ENCODE measurements around the gene IFNL2. TPM values are rescaled to one million over a fixed set of nuclear protein-coding genes. Genes with fewer than 3 reads are reported as not detected.

Gene IFNL2
- total and polyA plus RNA-seq, 2 donors (not counting 1 experiment from before 2014, with no cell fraction given): not detected

GRCh38 chr19:39296906-39297305 is 28.7 kb downstream of the IFNL2 start:
- Histone ChIP-seq H3K9me3 (ENCODE audit: control insufficient read depth, insufficient read depth, low read depth, low read length) (no peaks in the 10 kb centered on the region), H3K36me3 (ENCODE audit: control insufficient read depth, insufficient read depth, low read length) (no peaks in the 10 kb centered on the region), H3K9ac (ENCODE audit: insufficient read depth, low read length) (no peak overlapping the region), H3K4me1 (ENCODE audit: control insufficient read depth, extremely low read depth, insufficient read depth, low read length) (no peaks in the 10 kb centered on the region), H3K79me2 (ENCODE audit: control insufficient read depth, insufficient read depth, low read length) (no peaks in the 10 kb centered on the region), H3K27me3 (ENCODE audit: control insufficient read depth, insufficient read depth, low read length) (no peaks in the 10 kb centered on the region), H2AFZ (ENCODE audit: low read length) (no peak overlapping the region), H4K20me1 (ENCODE audit: control insufficient read depth, extremely low read depth, insufficient read depth, low read length) (no peaks in the 10 kb centered on the region), H3K27ac (ENCODE audit: insufficient read depth, low read length) (no peak overlapping the region), H3K4me3 (replicated peaks in 1 of 4; ENCODE audit: control extremely low read depth in 1 of 4, insufficient read depth in 1 of 4, low read depth in 3 of 4, low read length in 4 of 4) (no peak overlapping the region), H3K4me2 (ENCODE audit: extremely low read depth, insufficient read depth, low read length) (no peak overlapping the region)
- TF ChIP-seq CTCF (conservative IDR thresholded peaks at IDR 0.05 in 1 of 2, IDR thresholded peaks at IDR 0.05 in 1 of 2; ENCODE audit: low read depth in 1 of 2, low read length in 2 of 2) (no peak), EZH2 (IDR thresholded peaks at IDR 0.05; ENCODE audit: low read length, missing control alignments) (no peak)
- DNase-seq (ENCODE audit: low read depth in 2 of 2): no peak

GRCh38 chr19:39297931-39298634 is 29.9 kb downstream of the IFNL2 start:
- no peak for DNase-seq (ENCODE audit: low read depth in 2 of 2)
- no peaks in the 10 kb centered on the region for H3K9me3 ChIP-seq (ENCODE audit: control insufficient read depth, insufficient read depth, low read depth, low read length)
- no peaks in the 10 kb centered on the region for H3K79me2 ChIP-seq (ENCODE audit: control insufficient read depth, insufficient read depth, low read length)
- no peak for TF ChIP-seq CTCF (conservative IDR thresholded peaks at IDR 0.05 in 1 of 2, IDR thresholded peaks at IDR 0.05 in 1 of 2; ENCODE audit: low read depth in 1 of 2, low read length in 2 of 2)
- no peak for TF ChIP-seq EZH2 (IDR thresholded peaks at IDR 0.05; ENCODE audit: low read length, missing control alignments)
- no peak overlapping the region for H3K4me3 ChIP-seq (replicated peaks in 1 of 4; ENCODE audit: control extremely low read depth in 1 of 4, insufficient read depth in 1 of 4, low read depth in 3 of 4, low read length in 4 of 4)
- no peak overlapping the region for H3K4me2 ChIP-seq (ENCODE audit: extremely low read depth, insufficient read depth, low read length)
- H3K36me3 ChIP-seq (ENCODE audit: control insufficient read depth, insufficient read depth, low read length): no peaks in the 10 kb centered on the region
- no peak overlapping the region for H2AFZ ChIP-seq (ENCODE audit: low read length)
- H4K20me1 ChIP-seq (ENCODE audit: control insufficient read depth, extremely low read depth, insufficient read depth, low read length): no peaks in the 10 kb centered on the region
- H3K27me3 ChIP-seq (ENCODE audit: control insufficient read depth, insufficient read depth, low read length): no peaks in the 10 kb centered on the region
- H3K27ac ChIP-seq (ENCODE audit: insufficient read depth, low read length): no peak overlapping the region
- H3K9ac ChIP-seq (ENCODE audit: insufficient read depth, low read length): no peak overlapping the region
- H3K4me1 ChIP-seq (ENCODE audit: control insufficient read depth, extremely low read depth, insufficient read depth, low read length): no peaks in the 10 kb centered on the region

GRCh38 chr19:39299404-39299803 is 31.2 kb downstream of the IFNL2 start:
- no peaks in the 10 kb centered on the region for H3K79me2 ChIP-seq (ENCODE audit: control insufficient read depth, insufficient read depth, low read length)
- H3K36me3 ChIP-seq (ENCODE audit: control insufficient read depth, insufficient read depth, low read length): no peaks in the 10 kb centered on the region
- peaks cover 3% of the 10 kb centered on the region for H3K27me3 ChIP-seq (ENCODE audit: control insufficient read depth, insufficient read depth, low read length)
- no peak overlapping the region for H3K27ac ChIP-seq (ENCODE audit: insufficient read depth, low read length)
- no peak for DNase-seq (ENCODE audit: low read depth in 2 of 2)
- no peak overlapping the region for H2AFZ ChIP-seq (ENCODE audit: low read length)
- no peak for TF ChIP-seq EZH2 (IDR thresholded peaks at IDR 0.05; ENCODE audit: low read length, missing control alignments)
- no peak for TF ChIP-seq CTCF (conservative IDR thresholded peaks at IDR 0.05 in 1 of 2, IDR thresholded peaks at IDR 0.05 in 1 of 2; ENCODE audit: low read depth in 1 of 2, low read length in 2 of 2)
- H4K20me1 ChIP-seq (ENCODE audit: control insufficient read depth, extremely low read depth, insufficient read depth, low read length): no peaks in the 10 kb centered on the region
- H3K9me3 ChIP-seq (ENCODE audit: control insufficient read depth, insufficient read depth, low read depth, low read length): no peaks in the 10 kb centered on the region
- no peak overlapping the region for H3K9ac ChIP-seq (ENCODE audit: insufficient read depth, low read length)
- H3K4me3 ChIP-seq (replicated peaks in 1 of 4; ENCODE audit: control extremely low read depth in 1 of 4, insufficient read depth in 1 of 4, low read depth in 3 of 4, low read length in 4 of 4): no peak overlapping the region
- no peak overlapping the region for H3K4me2 ChIP-seq (ENCODE audit: extremely low read depth, insufficient read depth, low read length)
- no peaks in the 10 kb centered on the region for H3K4me1 ChIP-seq (ENCODE audit: control insufficient read depth, extremely low read depth, insufficient read depth, low read length)
